MM.1S (cell line): ENCODE results near the gene CCDC88C.

Source experiments
- DNase-seq: peaks from one replicate; pipeline ENCODE4 v3.0.0-alpha.2; 2015
- H2AFZ ChIP-seq: fragments of 300-600 bp; sonication (generic); 2 replicates; pipeline ENCODE4 v1.6.0; 2016; ENCODE audit warnings: antibody characterized with exemption, low read length
- H3F3A ChIP-seq: fragments of 300-600 bp; sonication (generic); 2 replicates; pipeline ENCODE4 v1.6.1; 2016; ENCODE audit warnings: mild to moderate bottlenecking, antibody characterized with exemption, low read length, moderate library complexity, mixed read lengths; ENCODE audit not compliant: insufficient read depth
- H3K27ac ChIP-seq: fragments of 300-600 bp; sonication (generic); 2 replicates; pipeline ENCODE4 v1.5.1; 2016; ENCODE audit warnings: mild to moderate bottlenecking, low read length
- H3K27me3 ChIP-seq: fragments of 300-600 bp; sonication (generic); replicated peaks from 2 replicates; pipeline ENCODE4 v1.6.0; 2016; ENCODE audit warnings: low read length; ENCODE audit not compliant: insufficient read depth
- H3K36me3 ChIP-seq: fragments of 300-600 bp; sonication (generic); replicated peaks from 2 replicates; pipeline ENCODE4 v1.6.1; 2016; ENCODE audit warnings: mild to moderate bottlenecking, low read length, mixed read lengths; ENCODE audit not compliant: insufficient read depth
- H3K4me1 ChIP-seq: fragments of 300-600 bp; sonication (generic); 2 replicates; pipeline ENCODE4 v1.6.1; 2016; ENCODE audit warnings: low read length, mixed read lengths
- H3K4me2 ChIP-seq: fragments of 300-600 bp; sonication (generic); 2 replicates; pipeline ENCODE4 v1.6.0; 2016; ENCODE audit warnings: low read depth, low read length
- H3K4me3 ChIP-seq: fragments of 300-600 bp; sonication (generic); 2 replicates; pipeline ENCODE4 v1.5.1; 2016; ENCODE audit warnings: low read length, mixed read lengths
- H3K79me2 ChIP-seq: fragments of 300-600 bp; sonication (generic); 2 replicates; pipeline ENCODE4 v1.6.1; 2016; ENCODE audit warnings: mixed run types, low read length, mixed read lengths
- H3K9ac ChIP-seq: fragments of 300-600 bp; sonication (generic); 2 replicates; pipeline ENCODE4 v1.6.1; 2016; ENCODE audit warnings: low read length, mixed read lengths
- H3K9me2 ChIP-seq: fragments of 300-600 bp; sonication (generic); replicated peaks from 2 replicates; pipeline ENCODE4 v1.6.1; 2016; ENCODE audit warnings: mild to moderate bottlenecking, low read length, mixed read lengths; ENCODE audit not compliant: insufficient read depth
- H3K9me3 ChIP-seq: fragments of 300-600 bp; sonication (generic); replicated peaks from 2 replicates; pipeline ENCODE4 v1.6.1; 2016; ENCODE audit warnings: mild to moderate bottlenecking, low read length, mixed read lengths; ENCODE audit not compliant: insufficient read depth
- H4K20me1 ChIP-seq: fragments of 300-600 bp; sonication (generic); 2 replicates; pipeline ENCODE4 v1.6.1; 2016; ENCODE audit warnings: mild to moderate bottlenecking, low read length, moderate library complexity, mixed read lengths; ENCODE audit not compliant: insufficient read depth
- EZH2 ChIP-seq: fragments of 300-600 bp; sonication (generic); optimal IDR thresholded peaks from 2 replicates; pipeline ENCODE3; 2017; ENCODE audit warnings: low read depth, mild to moderate bottlenecking, antibody characterized with exemption, low read length, mixed read lengths
- EZH2phosphoT487 ChIP-seq: fragments of 300-600 bp; sonication (generic); IDR thresholded peaks from 2 replicates; pipeline ENCODE4 v1.6.1; 2018; ENCODE audit warnings: antibody characterized with exemption, low read length
- TF ChIP-seq, protein P1 (sequence below): fragments of 300-600 bp; sonication (generic); IDR thresholded peaks from 2 replicates; pipeline ENCODE4 v1.5.1; 2016; ENCODE audit warnings: antibody characterized with exemption, low read length, mixed read lengths

Gene CCDC88C

DNA sequence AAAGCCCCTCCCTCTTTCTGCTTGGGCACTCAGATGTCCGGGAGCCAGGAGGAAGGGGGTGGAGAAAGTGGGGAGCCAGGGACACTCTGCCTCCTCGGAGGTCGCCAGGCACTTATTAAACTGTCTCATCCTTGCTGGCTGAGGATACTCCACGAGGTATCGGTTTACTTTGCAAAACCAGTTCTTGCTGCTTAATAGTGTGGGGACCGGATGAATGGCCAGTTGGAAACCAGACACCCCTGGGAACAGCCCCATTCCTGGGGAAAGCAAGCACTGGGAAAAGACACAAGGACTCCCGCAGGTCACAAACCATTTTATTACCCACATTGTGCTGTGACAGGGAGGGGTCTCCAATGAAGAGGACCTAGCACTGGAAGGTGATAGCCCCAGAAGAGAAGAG is 34.2 kb downstream of the CCDC88C start:
- H3K27ac ChIP-seq, result peak overlapping the region; percentile 100; the same call in 1 of the 2 replicates
- TF ChIP-seq, protein P1, sequence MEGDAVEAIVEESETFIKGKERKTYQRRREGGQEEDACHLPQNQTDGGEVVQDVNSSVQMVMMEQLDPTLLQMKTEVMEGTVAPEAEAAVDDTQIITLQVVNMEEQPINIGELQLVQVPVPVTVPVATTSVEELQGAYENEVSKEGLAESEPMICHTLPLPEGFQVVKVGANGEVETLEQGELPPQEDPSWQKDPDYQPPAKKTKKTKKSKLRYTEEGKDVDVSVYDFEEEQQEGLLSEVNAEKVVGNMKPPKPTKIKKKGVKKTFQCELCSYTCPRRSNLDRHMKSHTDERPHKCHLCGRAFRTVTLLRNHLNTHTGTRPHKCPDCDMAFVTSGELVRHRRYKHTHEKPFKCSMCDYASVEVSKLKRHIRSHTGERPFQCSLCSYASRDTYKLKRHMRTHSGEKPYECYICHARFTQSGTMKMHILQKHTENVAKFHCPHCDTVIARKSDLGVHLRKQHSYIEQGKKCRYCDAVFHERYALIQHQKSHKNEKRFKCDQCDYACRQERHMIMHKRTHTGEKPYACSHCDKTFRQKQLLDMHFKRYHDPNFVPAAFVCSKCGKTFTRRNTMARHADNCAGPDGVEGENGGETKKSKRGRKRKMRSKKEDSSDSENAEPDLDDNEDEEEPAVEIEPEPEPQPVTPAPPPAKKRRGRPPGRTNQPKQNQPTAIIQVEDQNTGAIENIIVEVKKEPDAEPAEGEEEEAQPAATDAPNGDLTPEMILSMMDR, result no peak
- TF ChIP-seq EZH2 (no peak), EZH2phosphoT487 (no peak)
- no peaks in the 10 kb centered on the region for H3K36me3 ChIP-seq
- no peaks in the 10 kb centered on the region for H3K27me3 ChIP-seq
- no peak for DNase-seq
- peaks cover 89% of the 10 kb centered on the region for H3K4me1 ChIP-seq
- H3F3A ChIP-seq, result peaks cover 34% of the 10 kb centered on the region
- H2AFZ ChIP-seq, result no peak overlapping the region
- H3K4me3 ChIP-seq, result no peak overlapping the region
- no peaks in the 10 kb centered on the region for H3K9me3 ChIP-seq
- H3K9ac ChIP-seq, result no peak overlapping the region
- no peaks in the 10 kb centered on the region for H3K9me2 ChIP-seq
- H3K79me2 ChIP-seq, result peaks cover 100% of the 10 kb centered on the region
- H3K4me2 ChIP-seq, result no peak overlapping the region
- H4K20me1 ChIP-seq, result no peaks in the 10 kb centered on the region; the same call in 1 of the 2 replicates

DNA sequence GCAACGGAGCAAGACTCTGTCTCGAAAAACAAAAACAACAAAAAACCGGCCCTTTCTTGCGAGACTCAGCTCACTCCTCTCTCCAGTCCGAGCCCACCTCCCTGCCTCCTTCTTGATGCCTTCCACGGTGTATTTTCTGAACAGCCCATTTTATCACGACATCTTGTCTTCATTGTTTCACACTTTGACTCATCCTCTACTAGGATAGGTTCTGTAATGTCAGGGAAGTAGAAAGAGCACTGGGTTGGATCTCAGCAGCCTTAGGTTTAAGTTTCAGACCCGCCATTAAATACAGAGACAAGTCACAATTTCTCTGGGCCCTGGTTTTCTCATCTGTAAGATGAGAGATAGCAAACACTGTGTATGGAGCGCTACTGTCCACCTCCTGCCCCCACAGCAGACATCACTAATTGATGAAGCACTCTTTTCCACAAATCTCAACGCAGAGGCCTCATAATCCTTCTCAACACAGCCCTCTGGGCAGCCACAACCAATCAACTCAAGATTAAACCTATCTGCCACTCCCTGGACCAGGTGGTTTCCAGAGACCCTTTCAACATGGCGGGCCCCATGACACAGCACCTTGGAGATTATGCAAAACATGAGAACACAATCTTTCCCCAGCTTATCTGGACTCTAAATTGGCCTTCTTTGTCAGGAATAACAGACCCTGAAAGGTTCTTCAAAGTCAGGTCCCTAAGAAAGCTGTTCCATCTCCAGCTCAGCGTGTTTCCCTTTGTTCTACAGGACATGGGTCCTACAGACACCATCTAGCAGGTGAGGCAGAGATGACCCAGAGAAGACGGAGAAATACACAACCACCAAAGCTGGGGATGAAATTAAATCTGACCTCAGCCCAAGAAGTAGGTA is 35.6 kb downstream of the CCDC88C start:
- Histone ChIP-seq H3K79me2 (peaks cover 100% of the 10 kb centered on the region), H3F3A (peaks cover 44% of the 10 kb centered on the region), H3K9me3 (no peaks in the 10 kb centered on the region), H3K27ac (peak overlapping the region; percentile 100; the same call in 1 of the 2 replicates), H3K27me3 (no peaks in the 10 kb centered on the region), H3K36me3 (no peaks in the 10 kb centered on the region), H3K4me2 (peak overlapping the region; percentile 16; the same call in 1 of the 2 replicates), H3K4me3 (no peak overlapping the region), H4K20me1 (no peaks in the 10 kb centered on the region; the same call in 1 of the 2 replicates), H3K9me2 (no peaks in the 10 kb centered on the region), H3K9ac (no peak overlapping the region), H3K4me1 (peaks cover 89% of the 10 kb centered on the region), H2AFZ (no peak overlapping the region)
- TF ChIP-seq EZH2 (no peak), EZH2phosphoT487 (no peak)
- TF ChIP-seq, protein P1, result no peak
- DNase-seq, result no peak

DNA sequence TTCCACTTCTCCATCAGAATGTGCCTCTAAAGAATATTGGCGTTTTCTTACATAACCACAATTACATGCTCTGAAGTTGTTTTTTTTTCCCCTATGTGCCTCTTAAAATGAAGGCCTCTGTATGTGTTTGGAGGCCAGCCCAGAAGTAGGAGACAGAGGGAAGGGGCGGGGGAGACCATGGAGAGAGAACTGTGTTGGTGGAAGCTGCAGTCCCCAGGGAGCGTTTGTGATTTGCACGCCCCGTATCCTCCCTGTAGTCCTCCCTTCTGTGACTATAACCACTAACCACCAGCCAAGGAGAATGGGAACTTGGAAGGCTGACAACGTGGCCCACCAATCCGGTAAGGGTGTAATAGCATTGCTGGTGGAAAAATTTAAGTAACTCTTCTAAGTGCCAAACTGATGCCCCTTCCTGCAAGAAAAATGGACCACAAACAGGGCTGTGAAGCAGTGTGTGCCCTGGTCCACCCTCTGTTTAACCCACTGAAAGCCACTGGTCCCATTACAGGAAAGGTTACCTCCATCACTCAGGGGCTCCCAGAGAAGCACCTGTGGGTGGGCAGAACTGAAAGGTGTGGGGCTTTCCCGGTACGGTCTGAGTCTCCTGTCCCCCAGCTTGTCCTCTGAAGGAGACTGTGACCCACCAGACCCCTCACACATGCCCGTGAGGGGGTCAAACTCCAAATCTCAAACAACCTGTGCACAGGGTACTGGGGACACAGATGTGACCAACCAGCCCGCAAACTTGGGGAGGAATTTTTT is 36.8 kb downstream of the CCDC88C start:
- H3K9me3 ChIP-seq, result no peaks in the 10 kb centered on the region
- no peaks in the 10 kb centered on the region for H3K27me3 ChIP-seq
- H3K4me2 ChIP-seq, result peak overlapping the region; percentile 92
- peaks cover 54% of the 10 kb centered on the region for H3F3A ChIP-seq
- peak overlapping the region; percentile 100; the same call in 1 of the 2 replicates for H3K27ac ChIP-seq
- H3K4me3 ChIP-seq, result no peak overlapping the region
- H3K79me2 ChIP-seq, result peaks cover 99% of the 10 kb centered on the region
- H3K4me1 ChIP-seq, result peaks cover 89% of the 10 kb centered on the region
- H3K9ac ChIP-seq, result peak overlapping the region; percentile 98; the same call in 1 of the 2 replicates
- no peaks in the 10 kb centered on the region for H3K36me3 ChIP-seq
- no peak overlapping the region for H2AFZ ChIP-seq
- H3K9me2 ChIP-seq, result no peaks in the 10 kb centered on the region
- TF ChIP-seq EZH2phosphoT487 (no peak), EZH2 (no peak)
- TF ChIP-seq, protein P1, result no peak
- DNase-seq, result no peak
- no peaks in the 10 kb centered on the region; the same call in 1 of the 2 replicates for H4K20me1 ChIP-seq
